CD4-positive, alpha-beta T cell treated with Interleukin-2 at 100 ng/mL for 4 hours (primary cell): ENCODE results near the gene CPVL.

ENCODE experiments used
- DNase-seq: peaks from one replicate; pipeline ENCODE4 v3.0.0-alpha.2; 2020; ENCODE audit warnings: low spot score

Gene CPVL

GRCh38 chr7:29090836-29091601 lies 55.3 kb downstream of the CPVL start:
- no peak for DNase-seq

GRCh38 chr7:29090151-29090805 lies 56.1 kb downstream of the CPVL start:
- DNase-seq, result no peak

- DNase-seq, result no peak
Measured at GRCh38 chr7:29087840-29088170, 58.5 kb downstream of the CPVL start.

GRCh38 chr7:29086545-29086944 lies 59.8 kb downstream of the CPVL start:
- DNase-seq, result no peak

- no peak for DNase-seq
Measured at GRCh38 chr7:29084832-29085231, 61.5 kb downstream of the CPVL start.

GRCh38 chr7:29080803-29081202 lies 65.5 kb downstream of the CPVL start:
- DNase-seq, result no peak

GRCh38 chr7:29078311-29079260 lies 67.8 kb downstream of the CPVL start:
- no peak for DNase-seq

- DNase-seq, result no peak
Measured at GRCh38 chr7:29077854-29078253, 68.5 kb downstream of the CPVL start.

GRCh38 chr7:29077176-29077575 lies 69.2 kb downstream of the CPVL start:
- DNase-seq, result no peak

GRCh38 chr7:29076631-29077030 lies 69.7 kb downstream of the CPVL start:
- no peak for DNase-seq

- no peak for DNase-seq
Measured at GRCh38 chr7:29075606-29076005, 70.7 kb downstream of the CPVL start.

GRCh38 chr7:29071203-29071874 lies 75.0 kb downstream of the CPVL start:
- no peak for DNase-seq

GRCh38 chr7:29066641-29067040 lies 79.7 kb downstream of the CPVL start:
- DNase-seq, result no peak

GRCh38 chr7:29065181-29065857 lies 81.0 kb downstream of the CPVL start:
- no peak for DNase-seq

- DNase-seq, result no peak
Measured at GRCh38 chr7:29063872-29064271, 82.5 kb downstream of the CPVL start.

- DNase-seq, result no peak
Measured at GRCh38 chr7:29063236-29063635, 83.1 kb downstream of the CPVL start.

GRCh38 chr7:29053105-29053872 lies 93.0 kb downstream of the CPVL start:
- no peak for DNase-seq

GRCh38 chr7:29046978-29047377 lies 99.4 kb downstream of the CPVL start:
- DNase-seq, result no peak

- no peak for DNase-seq
Measured at GRCh38 chr7:29045258-29046086, 100.9 kb downstream of the CPVL start.

- DNase-seq, result no peak
Measured at GRCh38 chr7:29044554-29044953, 101.8 kb downstream of the CPVL start.
